ENCODE measurements around the gene PODXL2. TPM values are rescaled to one million over a fixed set of nuclear protein-coding genes. Genes with fewer than 3 reads are reported as not detected.

Gene PODXL2
- total and polyA plus RNA-seq, 2 of the 8 experiments (the other 6 are each of a cell fraction or from before 2014, with no cell fraction given), result 27.6 to 31.6 TPM

- Histone ChIP-seq H3K18ac (ENCODE audit: extremely low read depth, low read length) (no peak overlapping the region), H2BK12ac (ENCODE audit: low read depth, low read length) (no peak overlapping the region), H3K27ac (ENCODE audit: low read depth, low read length) (no peak overlapping the region), H2BK20ac (ENCODE audit: low read length) (no peak overlapping the region), H3K36me3 (ENCODE audit: control insufficient read depth in 2 of 4, insufficient read depth in 4 of 4, low read length in 3 of 4) (no peaks in the 10 kb centered on the region), H2BK5ac (ENCODE audit: low read depth, low read length) (no peak overlapping the region), H3K27me3 (replicated peaks in 1 of 4; ENCODE audit: control insufficient read depth in 3 of 4, extremely low read depth in 1 of 4, insufficient read depth in 3 of 4, low read length in 3 of 4) (peaks cover 0 to 6% (median 1%) of the 10 kb centered on the region in 4 experiments; a peak in 1 of 7 replicates), H4K5ac (ENCODE audit: insufficient read length, low read depth, low read length) (no peak overlapping the region), H4K20me1 (replicated peaks in 1 of 2; ENCODE audit: control insufficient read depth in 1 of 2, insufficient read depth in 2 of 2, low read length in 2 of 2) (peaks cover 5 to 14% of the 10 kb centered on the region in 2 experiments), H3K14ac (ENCODE audit: insufficient read length) (no peak overlapping the region), H3K79me2 (ENCODE audit: control insufficient read depth in 1 of 2, insufficient read depth in 2 of 2, low read length in 2 of 2) (peaks cover 0 to 20% of the 10 kb centered on the region in 2 experiments; a peak in 1 of 4 replicates), H3K4me1 (replicated peaks in 1 of 4; ENCODE audit: control insufficient read depth in 3 of 4, insufficient read depth in 4 of 4, low read length in 3 of 4) (peaks cover 10 to 19% (median 14%) of the 10 kb centered on the region in 4 experiments), H3K9ac (replicated peaks in 1 of 4; ENCODE audit: extremely low read depth in 1 of 4, low read depth in 3 of 4, low read length in 3 of 4) (no peak overlapping the region), H2AFZ (ENCODE audit: low read length) (no peak overlapping the region), H3K4me3 (ENCODE audit: extremely low read depth in 1 of 4, insufficient read depth in 2 of 4, low read depth in 3 of 4, low read length in 4 of 4) (no peak overlapping the region), H3K56ac (replicated peaks; ENCODE audit: insufficient read length, low read depth, low read length) (no peak overlapping the region), H3K23ac (ENCODE audit: insufficient read length) (no peak overlapping the region), H2BK15ac (ENCODE audit: low read length) (no peak overlapping the region), H3K4ac (replicated peaks; ENCODE audit: insufficient read length, low read depth, low read length) (no peak overlapping the region), H4K8ac (ENCODE audit: extremely low read depth, insufficient read depth, low read length) (no peak overlapping the region), H2AK5ac (ENCODE audit: low read depth, low read length) (no peak overlapping the region), H3K4me2 (ENCODE audit: insufficient read depth in 1 of 2, low read depth in 2 of 2, low read length in 2 of 2) (no peak overlapping the region; a peak in 1 of 4 replicates), H2BK120ac (replicated peaks; ENCODE audit: low read depth, low read length) (no peak overlapping the region), H3K79me1 (ENCODE audit: low read depth, low read length) (peaks cover 9% of the 10 kb centered on the region), H3K9me3 (ENCODE audit: insufficient read depth in 2 of 2, low read depth in 1 of 2, low read length in 1 of 2) (no peaks in the 10 kb centered on the region), H3K23me2 (ENCODE audit: low read depth, low read length) (peaks cover 16% of the 10 kb centered on the region; the same call in 1 of the 2 replicates), H4K91ac (replicated peaks; ENCODE audit: insufficient read length, low read length) (no peak overlapping the region)
- 91% methylated on average over 4 of the region's 4 CpGs; no CpG with 5 or more reads in 1 of the 2 experiments for WGBS, 2 experiments (ENCODE audit: extremely low coverage in 1 of 2, insufficient coverage in 1 of 2, insufficient read length in 1 of 2, insufficient replicate concordance in 2 of 2, low coverage in 1 of 2, low lambda C conversion rate in 2 of 2, missing lambda C conversion rate in 1 of 2)
- ChIA-PET POLR2A (ENCODE audit: partially characterized antibody) (interaction anchor here (0.7 to 5.5 kb wide), 2 partner anchors 11 to 48 kb away, joined by 3 to 48 read pairs; partner anchors contain the start of gene MCM2), CTCF (ENCODE audit: partially characterized antibody) (interaction anchor here (1.2 to 9.2 kb wide), 4 partner anchors 11 to 92 kb away, joined by 3 to 77 read pairs (median 7); no protein-coding TSS in a partner anchor)
- FAIRE-seq (no peak), DNase-seq (ENCODE audit: low read depth in 1 of 2, low spot score in 2 of 2) (no peak)
- no peak for TF ChIP-seq CEBPB (IDR thresholded peaks at IDR 0.05; ENCODE audit: low read depth, low read length)
- TF ChIP-seq BACH1 (IDR thresholded peaks at IDR 0.05; ENCODE audit: low read length), result no peak
- no peak for TF ChIP-seq KDM5A (IDR thresholded peaks at IDR 0.05; ENCODE audit: low read length)
- no peak for TF ChIP-seq CREB1 (IDR thresholded peaks at IDR 0.05)
- TF ChIP-seq CTBP2 (IDR thresholded peaks at IDR 0.05; ENCODE audit: borderline replicate concordance, insufficient read depth, insufficient read length, low read length), result no peak
- no peak for TF ChIP-seq RNF2 (IDR thresholded peaks at IDR 0.05; ENCODE audit: borderline replicate concordance, low read depth, low read length, missing control alignments, poor library complexity, severe bottlenecking)
- TF ChIP-seq HDAC6 (IDR thresholded peaks at IDR 0.05; ENCODE audit: low read depth, low read length), result no peak
- TF ChIP-seq ATF3 (IDR thresholded peaks at IDR 0.05; ENCODE audit: insufficient read depth, low read depth, low read length), result no peak
- no peak for TF ChIP-seq GTF2F1 (IDR thresholded peaks at IDR 0.05; ENCODE audit: borderline replicate concordance, low read depth, low read length)
- no peak for TF ChIP-seq ATF2 (IDR thresholded peaks at IDR 0.05; ENCODE audit: low read length)
These were observed 41.1 kb upstream of the PODXL2 start for GRCh38 chr3:127587876-127588275.

Data from H1 (cell line).